H1 (cell line): ENCODE data around the gene MEP1A. TPM values are rescaled to one million over a fixed set of nuclear protein-coding genes. Genes with fewer than 3 reads are reported as not detected.

Experiments
- CTCF ChIA-PET: fragments of 300-600 bp; sonication (Branson Sonifier 250); formaldehyde crosslinking; loops from one replicate; lab custom pipeline; 2021; ENCODE audit not compliant: partially characterized antibody; lab: Charles Lee
- POLR2A ChIA-PET: fragments of 300-600 bp; sonication (Branson Sonifier 250); formaldehyde crosslinking; loops from one replicate; lab custom pipeline; 2021; ENCODE audit warnings: inconsistent platforms; ENCODE audit not compliant: partially characterized antibody; lab: Charles Lee
- DNase-seq, 2 experiments: peaks; one replicate each; pipeline versions ENCODE4 v3.0.0 to v3.0.0-alpha.2; 2010 to 2022; ENCODE audit warnings: low spot score in 2 of 2, low read depth in 1 of 2, mixed read lengths in 1 of 2
- FAIRE-seq: peaks from 2 replicates; lab custom pipeline; 2011; peaks lifted over from hg19 to GRCh38; lab: Jason Lieb, UNC
- H2AFZ ChIP-seq: 2 replicates; pipeline ENCODE4 v1.8.1; 2012; ENCODE audit warnings: low read length, inconsistent platforms
- H2AK5ac ChIP-seq: 2 replicates; pipeline ENCODE4 v1.6.1; 2013; ENCODE audit warnings: low read depth, low read length
- H2BK120ac ChIP-seq: replicated peaks from 2 replicates; pipeline ENCODE3; 2013; ENCODE audit warnings: low read depth, low read length, inconsistent platforms
- H2BK12ac ChIP-seq: 2 replicates; pipeline ENCODE4 v1.6.1; 2013; ENCODE audit warnings: low read depth, low read length
- H2BK15ac ChIP-seq: 2 replicates; pipeline ENCODE4 v1.6.1; 2013; ENCODE audit warnings: low read length
- H2BK20ac ChIP-seq: 2 replicates; pipeline ENCODE4 v1.6.1; 2013; ENCODE audit warnings: low read length
- H2BK5ac ChIP-seq: 2 replicates; pipeline ENCODE4 v1.6.1; 2013; ENCODE audit warnings: low read depth, low read length
- H3K14ac ChIP-seq: 2 replicates; pipeline ENCODE4 v1.6.1; 2013; ENCODE audit warnings: inconsistent platforms; ENCODE audit not compliant: insufficient read length
- H3K18ac ChIP-seq: 2 replicates; pipeline ENCODE4 v1.6.1; 2013; ENCODE audit warnings: low read length; ENCODE audit errors: extremely low read depth
- H3K23ac ChIP-seq: 2 replicates; pipeline ENCODE4 v1.6.1; 2013; ENCODE audit warnings: inconsistent platforms; ENCODE audit not compliant: insufficient read length
- H3K23me2 ChIP-seq: 2 replicates; pipeline ENCODE4 v1.6.1; 2013; ENCODE audit warnings: low read depth, low read length
- H3K27ac ChIP-seq: 2 replicates; pipeline ENCODE4 v1.6.1; 2011; ENCODE audit warnings: low read depth, low read length, inconsistent platforms
- H3K27me3 ChIP-seq, 4 experiments: replicated peaks in 1 of 4; 1 replicate in 1 of 4; 2 replicates in 3 of 4; pipeline versions ENCODE4 v1.6.1 to v1.8.1; 2011 to 2013; ENCODE audit warnings: low read length in 3 of 4, mild to moderate bottlenecking in 3 of 4, inconsistent platforms in 2 of 4, mixed read lengths in 2 of 4, moderate library complexity in 1 of 4; ENCODE audit not compliant: control insufficient read depth in 3 of 4, insufficient read depth in 3 of 4; ENCODE audit errors: extremely low read depth in 1 of 4
- H3K36me3 ChIP-seq, 4 experiments: 2 replicates each; pipeline versions ENCODE4 v1.6.1 to v1.8.1; 2011 to 2013; ENCODE audit warnings: mild to moderate bottlenecking in 4 of 4, low read length in 3 of 4, moderate library complexity in 2 of 4, control low read depth in 1 of 4, inconsistent platforms in 1 of 4; ENCODE audit not compliant: insufficient read depth in 4 of 4, control insufficient read depth in 2 of 4
- H3K4ac ChIP-seq: replicated peaks from 2 replicates; pipeline ENCODE3; 2013; ENCODE audit warnings: low read length, low read depth, mixed read lengths, inconsistent platforms; ENCODE audit not compliant: insufficient read length
- H3K4me1 ChIP-seq, 4 experiments: replicated peaks in 1 of 4; 1 replicate in 1 of 4; 2 replicates in 3 of 4; pipeline versions ENCODE4 v1.6.1 to v1.8.1; 2011 to 2013; ENCODE audit warnings: low read length in 3 of 4, inconsistent platforms in 2 of 4, mixed read lengths in 1 of 4; ENCODE audit not compliant: insufficient read depth in 4 of 4, control insufficient read depth in 3 of 4
- H3K4me2 ChIP-seq, 2 experiments: 2 replicates each; pipeline versions ENCODE4 v1.6.1 to v1.8.1; 2011 to 2013; ENCODE audit warnings: low read depth in 2 of 2, low read length in 2 of 2, control low read depth in 1 of 2, inconsistent platforms in 1 of 2, mild to moderate bottlenecking in 1 of 2; ENCODE audit not compliant: insufficient read depth in 1 of 2
- H3K4me3 ChIP-seq, 4 experiments: fragments of 200-600, 300-600 bp in 1 of 4; sonication (generic), shearing (Covaris generic), sonication (Bioruptor Twin) in 1 of 4; 2 replicates each; pipeline versions ENCODE4 v1.5.1 to v1.8.1; 2011 to 2016; ENCODE audit warnings: low read length in 4 of 4, low read depth in 3 of 4, control low read depth in 2 of 4, inconsistent platforms in 2 of 4, mild to moderate bottlenecking in 2 of 4, mixed read lengths in 1 of 4, moderate library complexity in 1 of 4; ENCODE audit not compliant: insufficient read depth in 2 of 4; ENCODE audit errors: extremely low read depth in 1 of 4
- H3K56ac ChIP-seq: replicated peaks from 2 replicates; pipeline ENCODE3; 2013; ENCODE audit warnings: low read depth, mild to moderate bottlenecking, mixed read lengths, low read length, inconsistent platforms; ENCODE audit not compliant: insufficient read length
- H3K79me1 ChIP-seq: 2 replicates; pipeline ENCODE4 v1.6.1; 2013; ENCODE audit warnings: low read depth, low read length, control low read depth
- H3K79me2 ChIP-seq, 2 experiments: 2 replicates each; pipeline versions ENCODE4 v1.6.1 to v1.8.1; 2012 to 2013; ENCODE audit warnings: low read length in 2 of 2, mild to moderate bottlenecking in 2 of 2, inconsistent platforms in 1 of 2; ENCODE audit not compliant: insufficient read depth in 2 of 2, control insufficient read depth in 1 of 2
- H3K9ac ChIP-seq, 4 experiments: replicated peaks in 1 of 4; 1 replicate in 1 of 4; 2 replicates in 3 of 4; pipeline versions ENCODE4 v1.6.1 to v1.8.1; 2011 to 2013; ENCODE audit warnings: low read depth in 3 of 4, low read length in 3 of 4, control low read depth in 2 of 4, mild to moderate bottlenecking in 2 of 4, moderate library complexity in 2 of 4, inconsistent platforms in 1 of 4; ENCODE audit errors: extremely low read depth in 1 of 4
- H3K9me3 ChIP-seq, 2 experiments: 2 replicates each; pipeline versions ENCODE4 v1.6.1 to v1.8.1; 2012 to 2013; ENCODE audit warnings: mild to moderate bottlenecking in 2 of 2, moderate library complexity in 2 of 2, control low read depth in 1 of 2, inconsistent platforms in 1 of 2, low read depth in 1 of 2, low read length in 1 of 2, mixed read lengths in 1 of 2; ENCODE audit not compliant: insufficient read depth in 2 of 2
- H4K20me1 ChIP-seq, 2 experiments: replicated peaks in 1 of 2; 2 replicates each; pipeline versions ENCODE3 to v1.8.1; 2011 to 2013; ENCODE audit warnings: inconsistent platforms in 2 of 2, low read length in 2 of 2, mild to moderate bottlenecking in 1 of 2; ENCODE audit not compliant: insufficient read depth in 2 of 2, control insufficient read depth in 1 of 2
- H4K5ac ChIP-seq: 2 replicates; pipeline ENCODE4 v1.6.1; 2013; ENCODE audit warnings: low read length, low read depth, mixed read lengths, inconsistent platforms; ENCODE audit not compliant: insufficient read length
- H4K8ac ChIP-seq: 2 replicates; pipeline ENCODE4 v1.8.0; 2013; ENCODE audit warnings: mild to moderate bottlenecking, moderate library complexity, low read length, inconsistent platforms; ENCODE audit not compliant: insufficient read depth; ENCODE audit errors: extremely low read depth
- H4K91ac ChIP-seq: replicated peaks from 2 replicates; pipeline ENCODE3; 2013; ENCODE audit warnings: low read length, mixed read lengths, inconsistent platforms; ENCODE audit not compliant: insufficient read length
- SUZ12 ChIP-seq: fragments of 200-600 bp; sonication (generic); IDR thresholded peaks from 2 replicates; pipeline ENCODE4 v1.6.1; 2012; ENCODE audit warnings: mild to moderate bottlenecking, inconsistent platforms, low read length, moderate library complexity, mixed read lengths
- WGBS, 2 experiments: shearing (Covaris generic) in 1 of 2; methylation state at CpG; one replicate each; pipeline versions ENCODE4 v1.1.6 to v1.1.7; 2013 to 2015; ENCODE audit warnings: low lambda C conversion rate in 2 of 2, mixed read lengths in 2 of 2, inconsistent platforms in 1 of 2, low coverage in 1 of 2, missing lambda C conversion rate in 1 of 2; ENCODE audit not compliant: insufficient replicate concordance in 2 of 2, insufficient coverage in 1 of 2, insufficient read length in 1 of 2; ENCODE audit errors: extremely low coverage in 1 of 2, missing lambda C conversion rate in 1 of 2; 5-methylcytosine and 5-hydroxymethylcytosine counted together
- polyA plus RNA-seq, 7 experiments: library from polyadenylated mRNA; depleted of rRNA in 3 of 7; stranded (reverse) in 5 of 7; unstranded in 2 of 7; fragments of >200 nt in 5 of 7; fragments of 200-250 nt in 2 of 7; gene quantifications; 1 replicate in 5 of 7; 2 replicates in 1 of 7; 4 replicates in 1 of 7; pipeline versions ENCODE4 v1.2.1 to v1.2.3, GENCODE V29; 2011 to 2013; ENCODE audit warnings: missing spikeins in 2 of 7, mixed read lengths in 2 of 7
- total RNA-seq: library from RNA; stranded (reverse); fragmentation: NEBNext Ultra II Directional; extraction: Animal tissue kit (Norgen Biotek cat#: 25700); gene quantifications from 2 replicates; pipeline ENCODE4 v1.2.1, GENCODE V29; 2021

Gene MEP1A
- total and polyA plus RNA-seq, 2 of the 8 experiments (the other 6 are each of a cell fraction or from before 2014, with no cell fraction given) = 0.03 TPM; not detected in 1

GRCh38 chr6:46828939-46829338 is 35.8 kb downstream of the MEP1A start:
- Histone ChIP-seq H4K5ac (no peak overlapping the region), H2BK5ac (no peak overlapping the region), H3K4me3 (no peak overlapping the region), H2BK15ac (no peak overlapping the region), H3K9ac (no peak overlapping the region), H3K79me1 (no peaks in the 10 kb centered on the region), H3K4ac (no peak overlapping the region), H3K4me2 (no peak overlapping the region), H2AK5ac (no peak overlapping the region), H2BK120ac (no peak overlapping the region), H3K9me3 (no peaks in the 10 kb centered on the region), H3K27me3 (no peaks in the 10 kb centered on the region), H3K18ac (no peak overlapping the region), H4K20me1 (no peaks in the 10 kb centered on the region), H3K56ac (no peak overlapping the region), H2BK12ac (no peak overlapping the region), H3K23ac (no peak overlapping the region), H2BK20ac (no peak overlapping the region), H3K14ac (no peak overlapping the region), H3K36me3 (no peaks in the 10 kb centered on the region), H3K27ac (no peak overlapping the region), H3K4me1 (no peaks in the 10 kb centered on the region), H3K23me2 (no peaks in the 10 kb centered on the region), H2AFZ (0 out of 2 replicates have a peak overlapping the region, but pooled peaks have one; percentile 68), H3K79me2 (no peaks in the 10 kb centered on the region), H4K91ac (no peak overlapping the region), H4K8ac (no peak overlapping the region)
- ChIA-PET POLR2A (no interaction called here), CTCF (no interaction called here)
- TF ChIP-seq SUZ12 = no peak
- no peak for DNase-seq
- no peak for FAIRE-seq
- WGBS, 2 experiments = 85% methylated on average over 2 of the region's 2 CpGs; no CpG with 5 or more reads in 1 of the 2 experiments
